DND-41 (cell line): ENCODE data around the gene ZMIZ1.

Experiments
- CTCF ChIP-seq: IDR thresholded peaks from 2 replicates; pipeline ENCODE4 v1.5.1; 2012; ENCODE audit warnings: borderline replicate concordance, low read length, moderate library complexity, mild to moderate bottlenecking; ENCODE audit not compliant: poor library complexity, severe bottlenecking; ENCODE audit errors: extremely low read depth
- EZH2 ChIP-seq: IDR thresholded peaks from 3 replicates; pipeline ENCODE4 v1.6.1; 2012; ENCODE audit warnings: borderline replicate concordance, low read depth, mild to moderate bottlenecking, moderate library complexity, low read length, inconsistent platforms; ENCODE audit not compliant: severe bottlenecking

DNA sequence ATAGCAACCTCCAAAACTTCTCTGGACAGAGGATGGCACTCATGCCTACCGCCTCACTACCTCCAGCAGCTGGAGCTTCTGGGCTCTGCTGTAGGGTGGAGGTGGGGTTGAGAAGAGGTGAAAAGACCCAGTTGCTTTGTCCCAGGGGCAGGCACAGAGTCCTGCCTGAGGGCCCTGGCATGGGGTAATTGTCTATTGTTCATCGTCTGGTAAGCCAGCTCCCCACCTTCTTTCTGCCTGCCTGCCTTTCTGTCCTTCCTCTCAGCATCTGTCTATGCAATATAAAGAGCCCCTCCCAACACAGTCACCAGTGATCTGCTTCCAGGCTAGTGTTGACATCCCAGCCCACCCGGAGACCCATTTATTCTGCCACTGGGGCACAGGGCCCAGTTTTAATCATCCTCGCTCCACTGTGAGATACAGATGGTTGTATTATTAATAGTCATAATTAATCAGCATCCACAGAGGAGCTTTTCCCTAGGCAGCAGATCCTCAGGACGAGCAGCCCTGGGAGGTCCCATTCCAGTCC is 39.0 kb downstream of the ZMIZ1 start:
- TF ChIP-seq EZH2 (no peak), CTCF (no peak)
